ENCODE measurements around the gene STT3B.
A peak's percentile ranks its signal among the peaks of the same experiment; 100 is the strongest.

STT3B gene

DNA sequence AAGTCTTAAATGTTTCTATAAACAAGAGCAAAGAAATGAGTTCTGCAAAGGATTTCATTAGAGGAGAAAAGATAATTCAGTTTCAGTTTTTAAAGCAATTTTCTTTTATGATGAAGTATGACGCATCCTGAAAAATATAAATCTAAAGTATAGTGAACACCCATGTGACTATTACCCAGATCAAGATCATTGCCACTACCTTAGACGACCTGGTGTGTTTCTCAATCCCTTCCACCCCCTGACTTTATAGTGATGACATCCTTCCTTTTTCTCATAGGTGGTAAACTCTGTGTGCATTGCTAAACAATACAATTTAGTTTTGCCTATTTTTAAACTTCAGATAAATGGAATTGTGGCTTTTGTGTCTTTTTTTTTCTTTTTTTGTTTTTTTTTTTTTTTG, 8.4 kb downstream of the STT3B start:
- no peak overlapping the region for H3K27ac ChIP-seq
- TF ChIP-seq, protein P1, sequence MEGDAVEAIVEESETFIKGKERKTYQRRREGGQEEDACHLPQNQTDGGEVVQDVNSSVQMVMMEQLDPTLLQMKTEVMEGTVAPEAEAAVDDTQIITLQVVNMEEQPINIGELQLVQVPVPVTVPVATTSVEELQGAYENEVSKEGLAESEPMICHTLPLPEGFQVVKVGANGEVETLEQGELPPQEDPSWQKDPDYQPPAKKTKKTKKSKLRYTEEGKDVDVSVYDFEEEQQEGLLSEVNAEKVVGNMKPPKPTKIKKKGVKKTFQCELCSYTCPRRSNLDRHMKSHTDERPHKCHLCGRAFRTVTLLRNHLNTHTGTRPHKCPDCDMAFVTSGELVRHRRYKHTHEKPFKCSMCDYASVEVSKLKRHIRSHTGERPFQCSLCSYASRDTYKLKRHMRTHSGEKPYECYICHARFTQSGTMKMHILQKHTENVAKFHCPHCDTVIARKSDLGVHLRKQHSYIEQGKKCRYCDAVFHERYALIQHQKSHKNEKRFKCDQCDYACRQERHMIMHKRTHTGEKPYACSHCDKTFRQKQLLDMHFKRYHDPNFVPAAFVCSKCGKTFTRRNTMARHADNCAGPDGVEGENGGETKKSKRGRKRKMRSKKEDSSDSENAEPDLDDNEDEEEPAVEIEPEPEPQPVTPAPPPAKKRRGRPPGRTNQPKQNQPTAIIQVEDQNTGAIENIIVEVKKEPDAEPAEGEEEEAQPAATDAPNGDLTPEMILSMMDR (conservative IDR thresholded peaks at IDR 0.05) = no peak

DNA sequence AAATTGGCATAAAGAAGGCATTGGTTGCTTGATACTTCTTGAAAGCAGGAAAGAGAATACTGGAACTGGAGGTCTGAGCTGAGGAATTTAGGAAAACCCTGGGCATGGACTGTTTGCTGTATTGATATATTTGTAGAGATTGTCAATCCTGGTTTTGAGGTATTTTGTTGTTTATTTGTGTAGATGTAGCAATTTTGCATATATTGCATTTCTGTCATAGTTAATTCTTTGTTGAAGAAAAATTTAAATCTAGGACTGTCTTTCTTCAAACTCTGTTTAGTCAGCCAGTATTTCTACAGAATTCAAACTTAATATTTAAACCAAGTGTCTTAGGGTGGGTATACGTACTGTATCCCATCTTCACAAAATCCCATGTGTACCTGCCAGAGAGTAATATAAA, 9.5 kb downstream of the STT3B start:
- H3K27ac ChIP-seq = no peak overlapping the region
- TF ChIP-seq, protein P1 (conservative IDR thresholded peaks at IDR 0.05) = no peak

DNA sequence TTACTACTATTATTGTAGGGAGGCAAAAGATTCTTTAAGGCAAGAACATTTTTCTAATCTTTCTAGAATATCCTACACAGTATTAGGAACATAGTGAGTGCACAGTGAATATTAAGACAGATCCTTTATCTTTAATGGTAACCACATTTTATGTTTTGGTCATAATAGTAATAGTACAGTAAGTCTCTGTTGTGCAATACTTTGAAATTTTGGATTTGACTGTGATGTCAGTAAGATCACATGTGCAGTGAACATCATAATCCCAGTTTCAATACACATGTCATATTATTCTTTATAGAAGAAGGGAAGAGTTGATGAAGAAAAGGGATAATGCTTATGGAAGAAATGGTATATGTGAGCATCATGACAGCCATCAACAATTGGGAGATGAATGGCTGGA, 10.7 kb downstream of the STT3B start:
- TF ChIP-seq, protein P1 (conservative IDR thresholded peaks at IDR 0.05) = no peak

DNA sequence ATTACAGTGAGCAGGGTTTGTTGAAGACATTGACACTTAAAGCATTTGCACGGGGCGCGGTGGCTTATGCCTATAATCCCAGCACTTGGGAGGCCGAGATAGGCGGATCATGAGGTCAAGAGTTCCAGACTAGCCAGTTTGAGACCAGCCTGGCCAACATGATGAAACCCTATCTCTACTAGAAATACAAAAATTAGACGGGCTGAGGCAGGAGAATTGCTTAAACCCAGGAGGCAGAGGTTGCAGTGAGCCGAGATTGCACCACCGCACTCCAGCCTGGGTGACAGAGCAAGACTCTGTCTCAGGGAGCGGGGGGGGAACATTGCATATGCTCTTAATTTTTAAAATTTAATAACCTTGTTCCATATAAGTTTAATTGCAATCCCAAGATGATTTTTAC, 11.9 kb downstream of the STT3B start:
- TF ChIP-seq, protein P1 (conservative IDR thresholded peaks at IDR 0.05) = no peak
- H3K27ac ChIP-seq = no peak overlapping the region

More for the DNA sequence above, 10.7 kb downstream of the STT3B start:
- no peak overlapping the region for H3K27ac ChIP-seq

DNA sequence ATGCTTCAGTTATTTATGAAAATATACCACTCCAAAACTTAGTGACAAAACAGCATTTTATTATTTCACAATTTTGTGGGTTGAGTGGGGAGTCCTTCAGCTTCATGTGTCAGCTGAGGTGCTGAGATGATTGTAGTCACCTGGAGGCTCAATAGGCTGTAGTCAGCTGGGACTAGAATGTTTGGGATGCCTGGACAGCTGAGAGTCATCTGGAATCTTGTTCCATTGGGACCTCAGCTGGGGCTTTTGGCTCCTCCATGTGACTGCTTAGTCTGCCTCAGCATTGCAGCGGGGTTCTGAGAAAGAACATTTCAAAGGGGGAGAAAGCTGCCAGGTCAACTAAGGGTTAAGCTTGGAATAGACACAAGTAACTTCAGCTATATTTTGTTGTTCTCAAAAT, 13.4 kb downstream of the STT3B start:
- H3K27ac ChIP-seq = no peak overlapping the region
- TF ChIP-seq, protein P1 (conservative IDR thresholded peaks at IDR 0.05) = no peak

DNA sequence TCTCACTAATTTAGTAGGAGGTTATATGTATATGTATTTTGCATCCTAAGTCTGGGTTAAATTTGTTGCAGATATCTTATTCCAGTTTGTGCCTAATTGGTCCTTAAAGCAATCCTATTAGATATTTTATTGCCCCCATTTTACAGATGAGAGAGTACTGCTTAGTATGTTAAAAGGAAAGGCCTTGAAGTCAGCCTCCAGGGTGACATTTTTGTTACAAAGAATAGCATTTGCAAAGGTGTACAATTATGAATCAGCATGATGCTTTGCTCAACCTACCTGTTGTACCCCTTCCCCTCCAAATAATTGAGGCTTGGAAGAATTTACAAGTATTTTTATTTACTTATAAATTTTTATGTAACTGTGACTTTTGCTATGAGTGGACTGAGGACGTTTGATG, 14.0 kb downstream of the STT3B start:
- TF ChIP-seq, protein P1 (conservative IDR thresholded peaks at IDR 0.05) = no peak

DNA sequence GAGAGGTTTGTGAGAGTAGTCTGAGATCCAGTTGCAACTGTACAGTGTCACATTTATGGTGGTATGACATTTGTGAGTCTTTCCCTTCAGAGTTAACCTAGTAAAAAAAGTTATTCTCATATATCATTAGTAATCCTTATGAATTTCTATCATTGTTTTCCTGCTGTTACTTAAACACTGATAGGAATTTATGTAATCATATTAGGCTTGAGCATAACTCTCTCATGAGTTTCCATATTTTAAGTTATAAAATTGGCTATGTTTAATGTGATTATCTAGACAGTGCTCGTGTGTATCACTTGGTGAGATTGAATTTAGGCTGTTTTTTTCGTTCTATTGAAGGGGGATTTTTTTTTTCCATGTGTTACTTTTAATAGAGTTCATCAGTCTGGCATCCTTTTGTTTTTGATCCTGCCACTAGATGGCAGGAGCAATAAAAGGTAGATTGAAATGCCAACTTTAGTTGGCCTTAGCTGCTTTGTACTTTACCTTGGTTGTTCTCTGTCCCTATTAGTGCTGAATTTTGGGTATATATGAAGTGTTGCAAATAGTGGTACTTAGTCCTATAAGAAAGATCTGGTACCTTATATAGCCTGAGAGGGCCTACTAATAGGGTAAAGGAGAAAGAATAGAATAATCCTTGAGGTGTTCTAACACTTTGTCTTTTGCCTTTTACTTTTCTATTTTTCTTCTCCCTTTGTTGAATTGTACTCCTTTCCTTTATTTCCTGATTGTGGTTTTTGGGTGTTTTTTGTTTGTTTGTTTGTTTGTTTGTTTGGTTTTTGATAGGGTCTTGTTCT, 17.9 kb downstream of the STT3B start:
- TF ChIP-seq, protein P1 (conservative IDR thresholded peaks at IDR 0.05) = peak; percentile 92
- no peak overlapping the region for H3K27ac ChIP-seq

More for the DNA sequence above, 14.0 kb downstream of the STT3B start:
- no peak overlapping the region for H3K27ac ChIP-seq
